ENCODE results near the gene COMMD10.

DNA sequence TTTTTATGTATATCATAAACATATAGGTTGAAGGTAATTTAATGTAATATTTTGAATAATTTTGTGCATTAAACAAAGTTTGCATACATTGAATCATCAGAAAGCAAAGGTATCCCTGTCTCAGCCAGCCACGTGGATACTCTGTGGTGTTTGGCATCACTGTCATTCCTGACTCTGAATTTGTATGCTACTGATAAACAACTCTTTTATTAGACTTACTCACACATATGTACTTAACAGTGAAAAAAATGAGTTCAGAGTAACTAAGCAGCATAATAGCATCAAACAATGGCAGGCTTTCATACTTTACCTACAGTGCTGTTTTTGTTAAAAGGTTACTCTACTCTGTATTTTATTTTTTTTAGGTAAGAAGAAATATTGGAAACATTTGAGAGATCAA lies 171.9 kb downstream of the COMMD10 start:
- TF ChIP-seq, protein P1, sequence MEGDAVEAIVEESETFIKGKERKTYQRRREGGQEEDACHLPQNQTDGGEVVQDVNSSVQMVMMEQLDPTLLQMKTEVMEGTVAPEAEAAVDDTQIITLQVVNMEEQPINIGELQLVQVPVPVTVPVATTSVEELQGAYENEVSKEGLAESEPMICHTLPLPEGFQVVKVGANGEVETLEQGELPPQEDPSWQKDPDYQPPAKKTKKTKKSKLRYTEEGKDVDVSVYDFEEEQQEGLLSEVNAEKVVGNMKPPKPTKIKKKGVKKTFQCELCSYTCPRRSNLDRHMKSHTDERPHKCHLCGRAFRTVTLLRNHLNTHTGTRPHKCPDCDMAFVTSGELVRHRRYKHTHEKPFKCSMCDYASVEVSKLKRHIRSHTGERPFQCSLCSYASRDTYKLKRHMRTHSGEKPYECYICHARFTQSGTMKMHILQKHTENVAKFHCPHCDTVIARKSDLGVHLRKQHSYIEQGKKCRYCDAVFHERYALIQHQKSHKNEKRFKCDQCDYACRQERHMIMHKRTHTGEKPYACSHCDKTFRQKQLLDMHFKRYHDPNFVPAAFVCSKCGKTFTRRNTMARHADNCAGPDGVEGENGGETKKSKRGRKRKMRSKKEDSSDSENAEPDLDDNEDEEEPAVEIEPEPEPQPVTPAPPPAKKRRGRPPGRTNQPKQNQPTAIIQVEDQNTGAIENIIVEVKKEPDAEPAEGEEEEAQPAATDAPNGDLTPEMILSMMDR (IDR thresholded peaks at IDR 0.05) = no peak
- TF ChIP-seq EP300 (IDR thresholded peaks at IDR 0.05) (no peak), POLR2A (IDR thresholded peaks at IDR 0.05) (no peak)

Data from stomach (tissue), 4 donors.